ENCODE data around the gene ZKSCAN2.

Gene ZKSCAN2

DNA sequence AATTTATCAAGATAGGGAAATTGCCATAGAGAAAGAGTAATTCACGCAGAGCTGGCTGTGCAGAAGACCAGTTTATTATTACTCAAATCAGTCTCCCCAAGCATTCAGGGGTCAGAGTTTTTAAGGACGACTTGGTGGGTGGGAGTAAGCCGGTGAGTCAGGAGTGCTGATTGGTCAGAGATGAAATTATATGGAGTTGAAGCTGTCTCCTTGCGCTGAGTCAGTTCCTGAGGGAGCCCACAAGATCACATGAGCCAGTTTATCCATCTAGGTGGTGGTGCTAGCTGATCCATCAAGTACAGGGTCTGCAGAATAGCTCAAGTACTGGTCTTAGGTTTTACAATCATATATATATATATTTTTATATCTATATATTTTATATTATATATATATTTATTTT, 46.9 kb downstream of the ZKSCAN2 start:
- Mint-ChIP-seq H3K9me3 (no peaks in the 10 kb centered on the region), H3K4me1 (ENCODE audit: low read depth) (no peaks in the 10 kb centered on the region), H3K27ac (no peak overlapping the region), H3K4me3 (no peak overlapping the region), H3K27me3 (ENCODE audit: low read depth) (no peaks in the 10 kb centered on the region), H3K36me3 (ENCODE audit: low read depth) (no peaks in the 10 kb centered on the region)

- no peaks in the 10 kb centered on the region for H3K9me3 Mint-ChIP-seq
- H3K4me1 Mint-ChIP-seq (ENCODE audit: low read depth), result no peaks in the 10 kb centered on the region
- no peaks in the 10 kb centered on the region for H3K27me3 Mint-ChIP-seq (ENCODE audit: low read depth)
- no peak overlapping the region for H3K4me3 Mint-ChIP-seq
- H3K36me3 Mint-ChIP-seq (ENCODE audit: low read depth), result no peaks in the 10 kb centered on the region
- no peak overlapping the region for H3K27ac Mint-ChIP-seq
Measured at GRCh38 chr16:25199457-25199856, 58.2 kb downstream of the ZKSCAN2 start.

DNA sequence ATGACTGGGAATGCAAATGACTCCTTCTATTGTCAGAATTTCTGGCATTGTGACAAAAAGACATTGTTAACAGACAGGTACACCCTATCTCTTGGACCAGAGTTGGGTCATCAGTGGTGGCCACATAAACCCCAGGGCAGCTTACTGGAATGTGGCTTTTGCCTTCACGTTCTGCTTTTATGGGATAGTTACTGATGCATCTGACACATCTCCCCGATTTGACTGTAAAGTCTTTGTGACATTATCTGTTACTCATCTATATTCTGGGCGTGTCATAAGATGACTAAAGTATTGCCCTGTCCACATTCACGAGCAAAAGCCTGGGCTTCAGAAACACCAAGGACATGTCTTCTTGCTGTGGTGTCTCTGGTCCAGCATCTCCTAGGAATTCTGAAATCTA, 59.6 kb downstream of the ZKSCAN2 start:
- no peak overlapping the region for H3K4me3 Mint-ChIP-seq
- H3K9me3 Mint-ChIP-seq, result no peaks in the 10 kb centered on the region
- H3K27me3 Mint-ChIP-seq (ENCODE audit: low read depth), result no peaks in the 10 kb centered on the region
- no peaks in the 10 kb centered on the region for H3K36me3 Mint-ChIP-seq (ENCODE audit: low read depth)
- H3K4me1 Mint-ChIP-seq (ENCODE audit: low read depth), result no peaks in the 10 kb centered on the region
- H3K27ac Mint-ChIP-seq, result no peak overlapping the region

- Mint-ChIP-seq H3K4me3 (no peak overlapping the region), H3K27ac (no peak overlapping the region), H3K9me3 (no peaks in the 10 kb centered on the region), H3K36me3 (ENCODE audit: low read depth) (no peaks in the 10 kb centered on the region), H3K4me1 (ENCODE audit: low read depth) (no peaks in the 10 kb centered on the region), H3K27me3 (ENCODE audit: low read depth) (no peaks in the 10 kb centered on the region)
Measured at GRCh38 chr16:25194273-25194878, 63.3 kb downstream of the ZKSCAN2 start.

DNA sequence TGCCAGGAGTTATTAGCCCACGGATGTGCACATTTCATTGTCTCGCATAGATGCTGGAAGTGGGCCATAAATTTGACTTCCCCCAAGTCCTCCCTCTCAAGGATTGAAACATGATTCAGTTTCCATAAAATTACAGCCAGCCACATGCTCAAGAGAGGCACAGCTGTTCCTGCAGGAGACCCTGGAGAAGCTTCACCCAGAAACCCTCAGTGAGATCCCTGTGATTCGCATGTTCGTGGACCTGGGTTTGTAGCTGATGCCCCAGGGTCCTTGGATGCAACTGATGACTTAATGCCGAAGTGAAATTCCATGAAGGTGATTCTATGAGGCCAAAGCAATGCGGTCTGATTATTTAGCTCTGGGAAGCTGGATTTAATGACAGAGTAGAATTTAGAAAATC, 65.5 kb downstream of the ZKSCAN2 start:
- Mint-ChIP-seq H3K9me3 (no peaks in the 10 kb centered on the region), H3K36me3 (ENCODE audit: low read depth) (no peaks in the 10 kb centered on the region), H3K27me3 (ENCODE audit: low read depth) (no peaks in the 10 kb centered on the region), H3K4me1 (ENCODE audit: low read depth) (no peaks in the 10 kb centered on the region), H3K27ac (no peak overlapping the region), H3K4me3 (no peak overlapping the region)

DNA sequence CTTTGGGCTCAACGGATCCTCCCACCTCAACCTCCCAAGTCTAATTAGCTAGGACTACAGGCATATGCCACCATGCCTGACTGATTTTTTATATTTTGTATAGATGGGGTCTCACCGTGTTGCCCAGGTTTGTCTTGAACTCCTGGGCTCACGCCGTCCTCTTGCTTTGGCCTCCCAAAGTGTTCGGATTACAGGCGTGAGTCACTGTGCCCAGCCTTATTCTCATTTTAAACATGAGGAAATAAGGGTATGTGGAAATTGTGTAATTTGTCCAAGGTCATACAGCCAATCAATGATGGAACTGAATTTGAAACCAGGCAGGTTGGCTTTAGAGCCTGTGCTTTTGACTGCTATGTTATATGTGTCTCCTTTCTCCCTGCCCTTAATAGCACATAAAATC, 68.3 kb downstream of the ZKSCAN2 start:
- Mint-ChIP-seq H3K4me1 (ENCODE audit: low read depth) (no peaks in the 10 kb centered on the region), H3K9me3 (no peaks in the 10 kb centered on the region), H3K27ac (no peak overlapping the region), H3K36me3 (ENCODE audit: low read depth) (no peaks in the 10 kb centered on the region), H3K4me3 (no peak overlapping the region), H3K27me3 (ENCODE audit: low read depth) (no peaks in the 10 kb centered on the region)

DNA sequence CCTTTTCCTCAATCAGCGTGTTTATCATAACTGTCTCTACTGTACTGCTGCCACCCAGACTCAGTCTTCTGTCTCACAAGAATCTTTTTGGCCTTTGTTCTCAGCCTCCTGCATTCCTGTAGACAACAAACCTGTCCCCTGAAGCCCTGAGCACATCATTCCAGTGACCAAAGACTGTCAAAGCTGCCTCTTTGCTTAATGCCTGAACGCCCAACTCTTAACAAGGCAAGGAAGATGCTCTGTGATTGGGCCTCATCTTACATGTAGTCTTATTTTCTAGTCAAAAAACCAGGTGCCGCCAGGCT, 70.2 kb downstream of the ZKSCAN2 start:
- Mint-ChIP-seq H3K36me3 (ENCODE audit: low read depth) (no peaks in the 10 kb centered on the region), H3K4me1 (ENCODE audit: low read depth) (no peaks in the 10 kb centered on the region), H3K4me3 (no peak overlapping the region), H3K9me3 (no peaks in the 10 kb centered on the region), H3K27ac (no peak overlapping the region), H3K27me3 (ENCODE audit: low read depth) (no peaks in the 10 kb centered on the region)
